Glutamatergic neuron (in vitro differentiated cells): ENCODE results near the gene CXCL3. TPM values are rescaled to one million over a fixed set of nuclear protein-coding genes. Genes with fewer than 3 reads are reported as not detected.

Experiments used
- DNase-seq: peaks from one replicate; pipeline ENCODE4 v3.0.0; 2022
- H3K27ac Mint-ChIP-seq: one replicate; pipeline ENCODE4 v1.8.0; 2020; ENCODE audit warnings: mild to moderate bottlenecking, mixed read lengths, inconsistent platforms; ENCODE audit not compliant: unreplicated experiment
- H3K27me3 Mint-ChIP-seq: one replicate; pipeline ENCODE4 v1.8.0; 2020; ENCODE audit warnings: mild to moderate bottlenecking, moderate library complexity, mixed read lengths, inconsistent platforms; ENCODE audit not compliant: unreplicated experiment
- H3K36me3 Mint-ChIP-seq: one replicate; pipeline ENCODE4 v1.8.0; 2020; ENCODE audit warnings: mild to moderate bottlenecking, mixed read lengths, inconsistent platforms; ENCODE audit not compliant: unreplicated experiment
- H3K4me1 Mint-ChIP-seq: one replicate; pipeline ENCODE4 v1.8.0; 2020; ENCODE audit warnings: mild to moderate bottlenecking, low read depth, mixed read lengths, inconsistent platforms; ENCODE audit not compliant: unreplicated experiment
- H3K4me3 Mint-ChIP-seq: one replicate; pipeline ENCODE4 v1.8.0; 2020; ENCODE audit warnings: mild to moderate bottlenecking, mixed read lengths, inconsistent platforms; ENCODE audit not compliant: unreplicated experiment
- H3K9me3 Mint-ChIP-seq: one replicate; pipeline ENCODE4 v1.8.0; 2020; ENCODE audit warnings: mild to moderate bottlenecking, moderate library complexity, mixed read lengths, inconsistent platforms; ENCODE audit not compliant: unreplicated experiment
- CTCF ChIP-seq: fragments of 200-600 bp; sonication (generic); IDR thresholded peaks from one replicate; pipeline ENCODE4 v1.5.0; 2021; ENCODE audit not compliant: partially characterized antibody, unreplicated experiment
- total RNA-seq: library from RNA; stranded (reverse); fragmentation: NEBNext Ultra II Directional; extraction: Animal tissue kit (Norgen Biotek cat#: 25700); gene quantifications from one replicate; pipeline ENCODE4 v1.2.1, GENCODE V29; 2021; ENCODE audit not compliant: unreplicated experiment

Gene CXCL3
- total RNA-seq, 1 donor from 2014 or later, result 0.74 TPM

GRCh38 chr4:74056114-74056857 is 17.8 kb upstream of the CXCL3 start:
- H3K4me3 Mint-ChIP-seq, result no peak overlapping the region
- H3K27me3 Mint-ChIP-seq, result no peaks in the 10 kb centered on the region
- DNase-seq, result no peak
- no peak overlapping the region for H3K27ac Mint-ChIP-seq
- no peaks in the 10 kb centered on the region for H3K4me1 Mint-ChIP-seq
- no peak for TF ChIP-seq CTCF
- no peaks in the 10 kb centered on the region for H3K36me3 Mint-ChIP-seq
- no peaks in the 10 kb centered on the region for H3K9me3 Mint-ChIP-seq

- no peak for DNase-seq
- Mint-ChIP-seq H3K36me3 (no peaks in the 10 kb centered on the region), H3K4me1 (no peaks in the 10 kb centered on the region), H3K9me3 (no peaks in the 10 kb centered on the region), H3K27me3 (no peaks in the 10 kb centered on the region), H3K27ac (no peak overlapping the region), H3K4me3 (no peak overlapping the region)
- TF ChIP-seq CTCF, result no peak
These were observed 17.0 kb upstream of the CXCL3 start for GRCh38 chr4:74055498-74055897.

- Mint-ChIP-seq H3K27ac (no peak overlapping the region), H3K9me3 (no peaks in the 10 kb centered on the region), H3K4me3 (no peak overlapping the region), H3K27me3 (no peaks in the 10 kb centered on the region), H3K36me3 (no peaks in the 10 kb centered on the region), H3K4me1 (no peaks in the 10 kb centered on the region)
- no peak for DNase-seq
- no peak for TF ChIP-seq CTCF
These were observed 16.6 kb upstream of the CXCL3 start for GRCh38 chr4:74055096-74055495.

- TF ChIP-seq CTCF, result no peak
- no peaks in the 10 kb centered on the region for H3K4me1 Mint-ChIP-seq
- DNase-seq, result no peak
- no peak overlapping the region for H3K27ac Mint-ChIP-seq
- no peaks in the 10 kb centered on the region for H3K9me3 Mint-ChIP-seq
- no peaks in the 10 kb centered on the region for H3K27me3 Mint-ChIP-seq
- no peak overlapping the region for H3K4me3 Mint-ChIP-seq
- H3K36me3 Mint-ChIP-seq, result no peaks in the 10 kb centered on the region
These were observed 16.1 kb upstream of the CXCL3 start for GRCh38 chr4:74054483-74055047.

GRCh38 chr4:74047152-74047551 is 8.7 kb upstream of the CXCL3 start:
- no peak for TF ChIP-seq CTCF
- Mint-ChIP-seq H3K27ac (no peak overlapping the region), H3K9me3 (peaks cover 5% of the 10 kb centered on the region), H3K36me3 (no peaks in the 10 kb centered on the region), H3K27me3 (no peaks in the 10 kb centered on the region), H3K4me1 (no peaks in the 10 kb centered on the region), H3K4me3 (no peak overlapping the region)
- DNase-seq, result no peak
